ENCODE measurements around the gene DOK7.
"Not testable (repeated sequence)": the region's sequence is repeated elsewhere in the genome, so short reads cannot be mapped to it uniquely, and the experiment has no call there.

The DOK7 gene

GRCh38 chr4:3450643-3451042, 12.5 kb upstream of the DOK7 start:
- Histone ChIP-seq H3K4me2 (ENCODE audit: insufficient read depth, low read length, poor library complexity, severe bottlenecking) (no peak overlapping the region), H3K4me1 (ENCODE audit: control insufficient read depth in 2 of 2, insufficient read depth in 1 of 2, low read depth in 1 of 2, low read length in 2 of 2) (peaks cover 7% of the 10 kb centered on the region in 2 donors), H3K4me3 (ENCODE audit: low read length in 2 of 2) (no peak overlapping the region), H3K79me1 (ENCODE audit: low read depth, low read length) (no peaks in the 10 kb centered on the region), H2BK15ac (ENCODE audit: low read length) (peak overlapping the region; percentile 30), H4K8ac (ENCODE audit: low read depth, low read length) (no peak overlapping the region), H4K91ac (ENCODE audit: low read depth, low read length, poor library complexity) (no peak overlapping the region), H2BK120ac (ENCODE audit: low read depth, low read length) (no peak overlapping the region), H3K23ac (ENCODE audit: low read depth, low read length, poor library complexity) (no peak overlapping the region), H3K9me3 (replicated peaks in 1 of 2; ENCODE audit: control insufficient read depth in 2 of 2, insufficient read depth in 1 of 2, low read depth in 1 of 2, low read length in 2 of 2) (peaks cover 0 to 3% of the 10 kb centered on the region in 2 donors), H3K27me3 (ENCODE audit: control insufficient read depth in 3 of 3, insufficient read depth in 3 of 3, low read depth in 1 of 3, low read length in 3 of 3) (no peaks in the 10 kb centered on the region), H2BK5ac (ENCODE audit: low read length) (no peak overlapping the region), H2AK5ac (ENCODE audit: low read depth, low read length) (no peak overlapping the region), H3K27ac (replicated peaks; ENCODE audit: low read length) (no peak overlapping the region), H3K14ac (ENCODE audit: low read length) (peak overlapping the region; percentile 84), H2BK12ac (ENCODE audit: low read length) (peak overlapping the region; percentile 46), H3K9ac (ENCODE audit: low read depth, low read length, poor library complexity) (no peak overlapping the region), H2AFZ (ENCODE audit: low read length) (peak overlapping the region; percentile 80), H3K36me3 (replicated peaks in 1 of 2; ENCODE audit: control insufficient read depth in 2 of 2, insufficient read depth in 2 of 2, low read length in 2 of 2) (no peaks in the 10 kb centered on the region), H3K4ac (ENCODE audit: low read length) (no peak overlapping the region), H3K18ac (ENCODE audit: low read length) (peak overlapping the region; percentile 50)
- DNase-seq (ENCODE audit: low spot score): no peak
- no CpG with 5 or more reads among the region's 4 CpGs for WGBS, 2 donors (ENCODE audit: extremely low coverage in 2 of 2, insufficient read length in 2 of 2, insufficient replicate concordance in 1 of 2)

DNA sequence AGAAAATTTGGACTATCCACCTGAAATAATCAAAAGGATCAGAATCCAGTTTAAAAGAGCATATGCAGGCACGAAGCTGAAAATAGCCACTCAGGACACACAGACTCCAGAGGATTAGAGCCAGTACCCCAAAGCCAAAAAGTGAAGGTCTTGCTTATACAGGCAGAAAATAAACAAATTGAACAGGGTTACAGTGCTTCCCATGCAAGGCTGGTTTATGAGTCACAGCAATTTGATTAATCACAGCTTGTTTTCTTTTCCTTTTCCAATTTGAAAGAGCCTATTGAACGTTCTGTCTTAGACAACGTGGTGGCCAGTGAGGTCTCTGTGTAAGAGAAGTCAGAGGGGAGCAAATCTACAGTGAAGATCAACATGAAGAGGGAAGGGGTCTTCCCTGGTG, 11.2 kb upstream of the DOK7 start:
- no peak overlapping the region for H2AK5ac ChIP-seq (ENCODE audit: low read depth, low read length)
- H2BK120ac ChIP-seq (ENCODE audit: low read depth, low read length): no peak overlapping the region
- H2BK5ac ChIP-seq (ENCODE audit: low read length): no peak overlapping the region
- no peak overlapping the region for H3K9ac ChIP-seq (ENCODE audit: low read depth, low read length, poor library complexity)
- no peak overlapping the region for H4K91ac ChIP-seq (ENCODE audit: low read depth, low read length, poor library complexity)
- no peaks in the 10 kb centered on the region for H3K36me3 ChIP-seq (replicated peaks in 1 of 2; ENCODE audit: control insufficient read depth in 2 of 2, insufficient read depth in 2 of 2, low read length in 2 of 2)
- H2BK15ac ChIP-seq (ENCODE audit: low read length): no peak overlapping the region
- H3K14ac ChIP-seq (ENCODE audit: low read length): no peak overlapping the region
- no CpG with 5 or more reads among the region's 3 CpGs for WGBS, 2 donors (ENCODE audit: extremely low coverage in 2 of 2, insufficient read length in 2 of 2, insufficient replicate concordance in 1 of 2)
- H3K79me1 ChIP-seq (ENCODE audit: low read depth, low read length): no peaks in the 10 kb centered on the region
- DNase-seq (ENCODE audit: low spot score): no peak
- no peak overlapping the region for H3K4ac ChIP-seq (ENCODE audit: low read length)
- H2AFZ ChIP-seq (ENCODE audit: low read length): no peak overlapping the region
- no peak overlapping the region for H3K4me3 ChIP-seq (ENCODE audit: low read length in 2 of 2)
- peaks cover 7% of the 10 kb centered on the region in 2 donors for H3K4me1 ChIP-seq (ENCODE audit: control insufficient read depth in 2 of 2, insufficient read depth in 1 of 2, low read depth in 1 of 2, low read length in 2 of 2)
- no peak overlapping the region for H3K18ac ChIP-seq (ENCODE audit: low read length)
- H3K27me3 ChIP-seq (ENCODE audit: control insufficient read depth in 3 of 3, insufficient read depth in 3 of 3, low read depth in 1 of 3, low read length in 3 of 3): no peaks in the 10 kb centered on the region
- no peak overlapping the region for H3K4me2 ChIP-seq (ENCODE audit: insufficient read depth, low read length, poor library complexity, severe bottlenecking)
- peaks cover 0 to 3% of the 10 kb centered on the region in 2 donors for H3K9me3 ChIP-seq (replicated peaks in 1 of 2; ENCODE audit: control insufficient read depth in 2 of 2, insufficient read depth in 1 of 2, low read depth in 1 of 2, low read length in 2 of 2)
- H3K23ac ChIP-seq (ENCODE audit: low read depth, low read length, poor library complexity): no peak overlapping the region
- H2BK12ac ChIP-seq (ENCODE audit: low read length): no peak overlapping the region
- H3K27ac ChIP-seq (replicated peaks; ENCODE audit: low read length): no peak overlapping the region
- H4K8ac ChIP-seq (ENCODE audit: low read depth, low read length): no peak overlapping the region

- H4K8ac ChIP-seq (ENCODE audit: low read depth, low read length): no peak overlapping the region
Measured at GRCh38 chr4:3452376-3452775, 10.7 kb upstream of the DOK7 start.

GRCh38 chr4:3455596-3455995, 7.5 kb upstream of the DOK7 start:
- not testable (repeated sequence) for H2AK5ac ChIP-seq (ENCODE audit: low read depth, low read length); H2BK12ac ChIP-seq (ENCODE audit: low read length); DNase-seq (ENCODE audit: low spot score); H2BK120ac ChIP-seq (ENCODE audit: low read depth, low read length); H3K4me3 ChIP-seq (ENCODE audit: low read length in 2 of 2); H3K27ac ChIP-seq (replicated peaks; ENCODE audit: low read length); H4K8ac ChIP-seq (ENCODE audit: low read depth, low read length); H3K18ac ChIP-seq (ENCODE audit: low read length); H3K14ac ChIP-seq (ENCODE audit: low read length); H3K23ac ChIP-seq (ENCODE audit: low read depth, low read length, poor library complexity); H3K4me2 ChIP-seq (ENCODE audit: insufficient read depth, low read length, poor library complexity, severe bottlenecking); H2BK5ac ChIP-seq (ENCODE audit: low read length); H3K9me3 ChIP-seq (replicated peaks in 1 of 2; ENCODE audit: control insufficient read depth in 2 of 2, insufficient read depth in 1 of 2, low read depth in 1 of 2, low read length in 2 of 2); H3K79me1 ChIP-seq (ENCODE audit: low read depth, low read length); H3K4me1 ChIP-seq (ENCODE audit: control insufficient read depth in 2 of 2, insufficient read depth in 1 of 2, low read depth in 1 of 2, low read length in 2 of 2); H3K36me3 ChIP-seq (replicated peaks in 1 of 2; ENCODE audit: control insufficient read depth in 2 of 2, insufficient read depth in 2 of 2, low read length in 2 of 2); H2AFZ ChIP-seq (ENCODE audit: low read length); H3K4ac ChIP-seq (ENCODE audit: low read length); H3K9ac ChIP-seq (ENCODE audit: low read depth, low read length, poor library complexity); H4K91ac ChIP-seq (ENCODE audit: low read depth, low read length, poor library complexity); H2BK15ac ChIP-seq (ENCODE audit: low read length)
- no CpG with 5 or more reads among the region's 3 CpGs for WGBS, 2 donors (ENCODE audit: extremely low coverage in 2 of 2, insufficient read length in 2 of 2, insufficient replicate concordance in 1 of 2)
- peaks cover 0 to 11% (median 0%) of the 10 kb centered on the region in 3 experiments for H3K27me3 ChIP-seq (ENCODE audit: control insufficient read depth in 3 of 3, insufficient read depth in 3 of 3, low read depth in 1 of 3, low read length in 3 of 3)

More at GRCh38 chr4:3452376-3452775, 10.7 kb upstream of the DOK7 start:
- no peak overlapping the region for H3K14ac ChIP-seq (ENCODE audit: low read length)
- no peaks in the 10 kb centered on the region for H3K36me3 ChIP-seq (replicated peaks in 1 of 2; ENCODE audit: control insufficient read depth in 2 of 2, insufficient read depth in 2 of 2, low read length in 2 of 2)
- H3K9me3 ChIP-seq (replicated peaks in 1 of 2; ENCODE audit: control insufficient read depth in 2 of 2, insufficient read depth in 1 of 2, low read depth in 1 of 2, low read length in 2 of 2): peaks cover 0 to 3% of the 10 kb centered on the region in 2 donors
- no peak overlapping the region for H4K91ac ChIP-seq (ENCODE audit: low read depth, low read length, poor library complexity)
- no peak overlapping the region for H3K9ac ChIP-seq (ENCODE audit: low read depth, low read length, poor library complexity)
- DNase-seq (ENCODE audit: low spot score): no peak
- H3K4ac ChIP-seq (ENCODE audit: low read length): no peak overlapping the region
- WGBS, 2 donors (ENCODE audit: extremely low coverage in 2 of 2, insufficient read length in 2 of 2, insufficient replicate concordance in 1 of 2): no CpG with 5 or more reads among the region's 7 CpGs
- H3K4me3 ChIP-seq (ENCODE audit: low read length in 2 of 2): no peak overlapping the region
- no peak overlapping the region for H2BK12ac ChIP-seq (ENCODE audit: low read length)
- H2BK5ac ChIP-seq (ENCODE audit: low read length): no peak overlapping the region
- no peaks in the 10 kb centered on the region for H3K27me3 ChIP-seq (ENCODE audit: control insufficient read depth in 3 of 3, insufficient read depth in 3 of 3, low read depth in 1 of 3, low read length in 3 of 3)
- no peak overlapping the region for H3K4me2 ChIP-seq (ENCODE audit: insufficient read depth, low read length, poor library complexity, severe bottlenecking)
- H3K18ac ChIP-seq (ENCODE audit: low read length): no peak overlapping the region
- no peak overlapping the region for H2BK15ac ChIP-seq (ENCODE audit: low read length)
- no peak overlapping the region for H2BK120ac ChIP-seq (ENCODE audit: low read depth, low read length)
- H3K79me1 ChIP-seq (ENCODE audit: low read depth, low read length): no peaks in the 10 kb centered on the region
- no peak overlapping the region for H3K27ac ChIP-seq (replicated peaks; ENCODE audit: low read length)
- H3K23ac ChIP-seq (ENCODE audit: low read depth, low read length, poor library complexity): no peak overlapping the region
- H2AFZ ChIP-seq (ENCODE audit: low read length): no peak overlapping the region
- H2AK5ac ChIP-seq (ENCODE audit: low read depth, low read length): no peak overlapping the region
- peaks cover 7% of the 10 kb centered on the region in 2 donors for H3K4me1 ChIP-seq (ENCODE audit: control insufficient read depth in 2 of 2, insufficient read depth in 1 of 2, low read depth in 1 of 2, low read length in 2 of 2)
